HEK293 (cell line): Measurements from ENCODE around the gene SMURF2.

ENCODE experiments used
- CTCF ChIA-PET: fragments of 350-600 bp; formaldehyde crosslinking; extraction: SDS; loops from one replicate; lab custom pipeline; 2021; ENCODE audit warnings: antibody characterized with exemption; lab: Yijun Ruan, JAX
- POLR2A ChIA-PET: fragments of 300-600 bp; formaldehyde crosslinking; extraction: SDS; loops from one replicate; lab custom pipeline; 2020; ENCODE audit warnings: antibody characterized with exemption, inconsistent platforms; lab: Yijun Ruan, JAX
- H3K27ac ChIP-seq: fragments of 200-500 bp; sonication (Bioruptor generic); 2 replicates; pipeline ENCODE4 v1.5.1; 2014; ENCODE audit warnings: low read depth, low read length, control low read depth, inconsistent platforms; ENCODE audit errors: extremely low read depth
- H3K36me3 ChIP-seq, 2 experiments: fragments of 200-500 bp in 1 of 2; sonication (Bioruptor generic) in 1 of 2; 1 replicate in 1 of 2; 2 replicates in 1 of 2; pipeline ENCODE4 v1.5.1; 2014 to 2017; ENCODE audit warnings: inconsistent platforms in 2 of 2, low read length in 2 of 2; ENCODE audit not compliant: control insufficient read depth in 2 of 2, insufficient read depth in 1 of 2
- H3K4me1 ChIP-seq: fragments of 200-500 bp; sonication (Bioruptor generic); 2 replicates; pipeline ENCODE4 v1.5.1; 2014; ENCODE audit warnings: mild to moderate bottlenecking, low read length, inconsistent platforms; ENCODE audit not compliant: control insufficient read depth, insufficient read depth
- H3K4me3 ChIP-seq: 2 replicates; pipeline ENCODE4 v1.5.1; 2011; ENCODE audit warnings: low read depth, mild to moderate bottlenecking, control low read depth, low read length, moderate library complexity
- H3K9me3 ChIP-seq: fragments of 200-500 bp; sonication (Bioruptor generic); 2 replicates; pipeline ENCODE4 v1.5.1; 2014; ENCODE audit warnings: low read depth, low read length, inconsistent platforms; ENCODE audit not compliant: control insufficient read depth, insufficient read depth
- AEBP2 ChIP-seq: fragments of 450-650 bp; formaldehyde crosslinking; IDR thresholded peaks from 2 replicates; pipeline ENCODE4 v1.5.1; 2016; ENCODE audit warnings: missing biosample characterization, missing genetic modification characterization, borderline replicate concordance
- KLF1 ChIP-seq: fragments of 450-650 bp; formaldehyde crosslinking; IDR thresholded peaks from 2 replicates; pipeline ENCODE4 v1.5.1; 2016; ENCODE audit warnings: missing biosample characterization, missing genetic modification characterization
- KLF7 ChIP-seq: fragments of 450-650 bp; formaldehyde crosslinking; IDR thresholded peaks from 2 replicates; pipeline ENCODE4 v1.5.1; 2016; ENCODE audit warnings: missing biosample characterization, missing genetic modification characterization, borderline replicate concordance
- SALL2 ChIP-seq: fragments of 450-650 bp; formaldehyde crosslinking; IDR thresholded peaks from 2 replicates; pipeline ENCODE4 v1.5.0; 2017; ENCODE audit warnings: missing biosample characterization, mild to moderate bottlenecking, missing genetic modification characterization, borderline replicate concordance
- TCF7L2 ChIP-seq: IDR thresholded peaks from 2 replicates; pipeline ENCODE4 v1.6.1; 2011; ENCODE audit warnings: low read depth, mild to moderate bottlenecking, inconsistent platforms, low read length, moderate library complexity, borderline replicate concordance
- ZBTB48 ChIP-seq: fragments of 450-650 bp; formaldehyde crosslinking; IDR thresholded peaks from 2 replicates; pipeline ENCODE4 v1.5.1; 2016; ENCODE audit warnings: missing biosample characterization, missing genetic modification characterization
- ZIC2 ChIP-seq: fragments of 450-650 bp; formaldehyde crosslinking; IDR thresholded peaks from 2 replicates; pipeline ENCODE4 v1.5.1; 2016; ENCODE audit warnings: missing biosample characterization, missing genetic modification characterization
- ZNF112 ChIP-seq: fragments of 450-650 bp; formaldehyde crosslinking; IDR thresholded peaks from 2 replicates; pipeline ENCODE4 v1.5.0; 2017; ENCODE audit warnings: missing biosample characterization, missing genetic modification characterization
- ZNF121 ChIP-seq: fragments of 450-650 bp; formaldehyde crosslinking; IDR thresholded peaks from 2 replicates; pipeline ENCODE4 v1.5.1; 2016; ENCODE audit warnings: missing biosample characterization, missing genetic modification characterization
- ZNF138 ChIP-seq: fragments of 450-650 bp; formaldehyde crosslinking; IDR thresholded peaks from 2 replicates; pipeline ENCODE4 v1.5.1; 2016; ENCODE audit warnings: missing biosample characterization, missing genetic modification characterization, borderline replicate concordance
- ZNF23 ChIP-seq: fragments of 450-650 bp; formaldehyde crosslinking; IDR thresholded peaks from 2 replicates; pipeline ENCODE4 v1.5.1; 2016; ENCODE audit warnings: missing biosample characterization, missing genetic modification characterization, borderline replicate concordance
- ZNF274 ChIP-seq, 2 experiments: fragments of 200-500 bp in 1 of 2; fragments of 450-650 bp in 1 of 2; sonication (Bioruptor generic) in 1 of 2; formaldehyde crosslinking in 1 of 2; IDR thresholded peaks; 2 replicates each; pipeline versions ENCODE4 v1.5.1 to v1.6.1; 2014 to 2016; ENCODE audit warnings: borderline replicate concordance in 1 of 2, inconsistent platforms in 1 of 2, low read length in 1 of 2, missing biosample characterization in 1 of 2, missing genetic modification characterization in 1 of 2
- ZNF292 ChIP-seq: fragments of 450-650 bp; formaldehyde crosslinking; IDR thresholded peaks from 2 replicates; pipeline ENCODE4 v1.5.1; 2016; ENCODE audit warnings: low read depth, missing biosample characterization, missing genetic modification characterization, borderline replicate concordance
- ZNF354C ChIP-seq: fragments of 450-650 bp; formaldehyde crosslinking; IDR thresholded peaks from 2 replicates; pipeline ENCODE4 v1.5.1; 2016; ENCODE audit warnings: missing biosample characterization, missing genetic modification characterization, low read depth, borderline replicate concordance
- ZNF580 ChIP-seq: fragments of 450-650 bp; formaldehyde crosslinking; IDR thresholded peaks from 2 replicates; pipeline ENCODE4 v1.5.1; 2016; ENCODE audit warnings: missing biosample characterization, missing genetic modification characterization
- ZNF624 ChIP-seq: fragments of 450-650 bp; formaldehyde crosslinking; IDR thresholded peaks from 2 replicates; pipeline ENCODE4 v1.5.1; 2017; ENCODE audit warnings: missing biosample characterization, missing genetic modification characterization
- ZNF626 ChIP-seq: fragments of 450-650 bp; sonication (Bioruptor Pico); formaldehyde crosslinking; IDR thresholded peaks from 2 replicates; pipeline ENCODE4 v1.5.1; 2018; ENCODE audit warnings: missing biosample characterization, missing genetic modification characterization, inconsistent platforms
- ZNF629 ChIP-seq: fragments of 450-650 bp; formaldehyde crosslinking; IDR thresholded peaks from 2 replicates; pipeline ENCODE4 v1.5.1; 2017; ENCODE audit warnings: missing biosample characterization, missing genetic modification characterization
- ZNF654 ChIP-seq: fragments of 450-650 bp; formaldehyde crosslinking; IDR thresholded peaks from 2 replicates; pipeline ENCODE4 v1.5.1; 2016; ENCODE audit warnings: low read depth, missing biosample characterization, missing genetic modification characterization
- ZNF785 ChIP-seq: fragments of 450-650 bp; formaldehyde crosslinking; IDR thresholded peaks from 2 replicates; pipeline ENCODE4 v1.5.1; 2016; ENCODE audit warnings: missing biosample characterization, missing genetic modification characterization
- ZNF843 ChIP-seq: fragments of 450-650 bp; formaldehyde crosslinking; IDR thresholded peaks from 2 replicates; pipeline ENCODE4 v1.5.1; 2016; ENCODE audit warnings: missing biosample characterization, missing genetic modification characterization
- ZSCAN23 ChIP-seq: fragments of 450-650 bp; formaldehyde crosslinking; IDR thresholded peaks from 2 replicates; pipeline ENCODE4 v1.5.1; 2016; ENCODE audit warnings: missing biosample characterization, missing genetic modification characterization
- ZSCAN4 ChIP-seq: fragments of 450-650 bp; formaldehyde crosslinking; IDR thresholded peaks from 2 replicates; pipeline ENCODE4 v1.5.1; 2017; ENCODE audit warnings: missing biosample characterization, missing genetic modification characterization
- TF ChIP-seq, protein P1 (sequence below): fragments of 450-650 bp; formaldehyde crosslinking; IDR thresholded peaks from 2 replicates; pipeline ENCODE4 v1.5.1; 2016; ENCODE audit warnings: missing biosample characterization, missing genetic modification characterization, borderline replicate concordance

The SMURF2 gene

GRCh38 chr17:64571746-64572145 lies 90.4 kb downstream of the SMURF2 start (continued):
- TF ChIP-seq ZNF274 (IDR thresholded peaks at IDR 0.05; ENCODE audit: low read length) (no peak), ZNF274 (tag by site-specific recombination; IDR thresholded peaks at IDR 0.05; ENCODE audit: borderline replicate concordance) (no peak)

- CTCF ChIA-PET: interaction anchor here (0.6 kb wide), 1 partner anchor 1831 kb away, joined by 3 read pairs; no protein-coding TSS in a partner anchor
- TF ChIP-seq ZBTB48 (tag by site-specific recombination): no peak
- no peak for TF ChIP-seq ZNF23 (tag by site-specific recombination)
- TF ChIP-seq ZNF580 (tag by site-specific recombination): no peak
- no peak for TF ChIP-seq ZSCAN4 (tag by site-specific recombination)
- no peak for TF ChIP-seq ZNF292
- TF ChIP-seq ZNF843: no peak
- TF ChIP-seq TCF7L2: no peak
- TF ChIP-seq ZNF624 (tag by site-specific recombination): no peak
- TF ChIP-seq AEBP2 (tag by site-specific recombination): no peak
- no peak for TF ChIP-seq KLF1 (tag by site-specific recombination)
- no peak for TF ChIP-seq ZNF354C (tag by site-specific recombination)
- TF ChIP-seq ZNF654 (tag by site-specific recombination): no peak
- TF ChIP-seq SALL2 (tag by site-specific recombination): no peak
- TF ChIP-seq ZSCAN23: no peak
- no peak for TF ChIP-seq ZNF138 (tag by site-specific recombination)
- no peak for TF ChIP-seq ZNF121 (tag by site-specific recombination)
- TF ChIP-seq ZNF626 (tag by site-specific recombination): no peak
- TF ChIP-seq ZNF785 (tag by site-specific recombination): no peak
- TF ChIP-seq, all 188 proteins: peak for 0
- Histone ChIP-seq H3K9me3 (no peaks in the 10 kb centered on the region), H3K4me3 (no peak overlapping the region), H3K36me3 (peaks cover 17 to 56% of the 10 kb centered on the region in 2 experiments; a peak in 2 of 3 replicates), H3K4me1 (no peaks in the 10 kb centered on the region), H3K27ac (no peak overlapping the region)
- POLR2A ChIA-PET: interaction anchor here (0.8 kb wide), 1 partner anchor 619 kb away, joined by 3 read pairs; no protein-coding TSS in a partner anchor
Observed at GRCh38 chr17:64565563-64565962, 96.5 kb downstream of the SMURF2 start.

DNA sequence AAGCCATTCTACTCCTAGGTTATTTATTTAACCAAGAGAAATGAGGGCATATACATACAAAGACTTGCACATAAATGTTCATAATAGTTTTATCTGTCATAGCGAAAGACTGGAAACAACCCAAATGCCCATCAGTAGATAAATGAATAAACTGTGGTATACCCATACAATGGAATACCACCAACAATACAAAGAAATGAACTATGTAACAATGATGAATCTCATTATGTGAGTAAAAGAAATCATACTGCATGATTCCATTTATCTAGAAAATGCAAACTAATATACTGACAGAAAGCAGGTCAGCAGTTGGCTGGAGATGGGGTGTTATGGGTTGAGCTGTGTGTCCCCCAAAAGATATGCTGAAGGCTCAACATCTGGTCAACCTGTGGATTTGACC lies 98.0 kb downstream of the SMURF2 start:
- Histone ChIP-seq H3K36me3 (peaks cover 24 to 53% of the 10 kb centered on the region in 2 experiments), H3K27ac (no peak overlapping the region), H3K4me1 (no peaks in the 10 kb centered on the region), H3K4me3 (no peak overlapping the region), H3K9me3 (no peaks in the 10 kb centered on the region)
- ChIA-PET POLR2A (no interaction called here), CTCF (no interaction called here)
- TF ChIP-seq ZNF629 (tag by site-specific recombination) (no peak), ZIC2 (no peak), KLF7 (tag by site-specific recombination) (no peak), ZNF112 (tag by site-specific recombination) (no peak)
- TF ChIP-seq, protein P1, sequence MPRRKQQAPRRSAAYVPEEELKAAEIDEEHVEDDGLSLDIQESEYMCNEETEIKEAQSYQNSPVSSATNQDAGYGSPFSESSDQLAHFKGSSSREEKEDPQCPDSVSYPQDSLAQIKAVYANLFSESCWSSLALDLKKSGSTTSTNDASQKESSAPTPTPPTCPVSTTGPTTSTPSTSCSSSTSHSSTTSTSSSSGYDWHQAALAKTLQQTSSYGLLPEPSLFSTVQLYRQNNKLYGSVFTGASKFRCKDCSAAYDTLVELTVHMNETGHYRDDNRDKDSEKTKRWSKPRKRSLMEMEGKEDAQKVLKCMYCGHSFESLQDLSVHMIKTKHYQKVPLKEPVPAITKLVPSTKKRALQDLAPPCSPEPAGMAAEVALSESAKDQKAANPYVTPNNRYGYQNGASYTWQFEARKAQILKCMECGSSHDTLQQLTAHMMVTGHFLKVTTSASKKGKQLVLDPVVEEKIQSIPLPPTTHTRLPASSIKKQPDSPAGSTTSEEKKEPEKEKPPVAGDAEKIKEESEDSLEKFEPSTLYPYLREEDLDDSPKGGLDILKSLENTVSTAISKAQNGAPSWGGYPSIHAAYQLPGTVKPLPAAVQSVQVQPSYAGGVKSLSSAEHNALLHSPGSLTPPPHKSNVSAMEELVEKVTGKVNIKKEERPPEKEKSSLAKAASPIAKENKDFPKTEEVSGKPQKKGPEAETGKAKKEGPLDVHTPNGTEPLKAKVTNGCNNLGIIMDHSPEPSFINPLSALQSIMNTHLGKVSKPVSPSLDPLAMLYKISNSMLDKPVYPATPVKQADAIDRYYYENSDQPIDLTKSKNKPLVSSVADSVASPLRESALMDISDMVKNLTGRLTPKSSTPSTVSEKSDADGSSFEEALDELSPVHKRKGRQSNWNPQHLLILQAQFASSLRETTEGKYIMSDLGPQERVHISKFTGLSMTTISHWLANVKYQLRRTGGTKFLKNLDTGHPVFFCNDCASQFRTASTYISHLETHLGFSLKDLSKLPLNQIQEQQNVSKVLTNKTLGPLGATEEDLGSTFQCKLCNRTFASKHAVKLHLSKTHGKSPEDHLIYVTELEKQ (tag by site-specific recombination): no peak
